GM06990 (cell line): ENCODE data around the gene BRICD5.
"Not testable (repeated sequence)": the region's sequence is repeated elsewhere in the genome, so short reads cannot be mapped to it uniquely, and the experiment has no call there.

Experiments used
- DNase-seq: peaks from one replicate; pipeline ENCODE4 v3.0.0-alpha.2; 2011; ENCODE audit not compliant: insufficient read length; ENCODE audit errors: extremely low read depth
- H3K27me3 ChIP-seq: replicated peaks from 2 replicates; pipeline ENCODE4 v1.6.0; 2011; ENCODE audit warnings: low read length; ENCODE audit not compliant: control insufficient read depth, insufficient read depth
- H3K36me3 ChIP-seq: 2 replicates; pipeline ENCODE4 v1.5.1; 2011; ENCODE audit warnings: low read length; ENCODE audit not compliant: control insufficient read depth, insufficient read depth
- H3K4me3 ChIP-seq: replicated peaks from 2 replicates; pipeline ENCODE4 v1.5.1; 2011; ENCODE audit warnings: low read depth, mild to moderate bottlenecking, control low read depth, low read length
- TF ChIP-seq, protein P1 (sequence below): IDR thresholded peaks from 2 replicates; pipeline ENCODE4 v1.5.1; 2011; ENCODE audit warnings: low read length, control low read depth, mild to moderate bottlenecking, inconsistent platforms; ENCODE audit not compliant: insufficient read depth, poor library complexity, severe bottlenecking

BRICD5 gene

DNA sequence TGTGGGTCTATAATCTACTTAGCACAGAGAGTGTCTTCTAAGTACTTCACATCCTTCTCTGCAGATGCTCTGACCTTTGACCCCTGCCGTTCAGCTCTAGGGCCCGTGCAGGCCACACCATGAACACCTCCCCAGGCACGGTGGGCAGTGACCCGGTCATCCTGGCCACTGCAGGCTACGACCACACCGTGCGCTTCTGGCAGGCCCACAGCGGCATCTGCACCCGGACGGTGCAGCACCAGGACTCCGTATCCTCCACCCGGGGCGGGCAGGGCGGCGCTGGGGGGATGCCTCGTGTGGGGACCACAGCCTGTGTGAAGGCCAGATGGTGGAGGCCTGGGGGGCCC lies 4.7 kb downstream of the BRICD5 start:
- no peak for DNase-seq
- Histone ChIP-seq H3K27me3 (no peaks in the 10 kb centered on the region), H3K36me3 (peaks cover 16% of the 10 kb centered on the region), H3K4me3 (peak overlapping the region; percentile 88)
- TF ChIP-seq, protein P1, sequence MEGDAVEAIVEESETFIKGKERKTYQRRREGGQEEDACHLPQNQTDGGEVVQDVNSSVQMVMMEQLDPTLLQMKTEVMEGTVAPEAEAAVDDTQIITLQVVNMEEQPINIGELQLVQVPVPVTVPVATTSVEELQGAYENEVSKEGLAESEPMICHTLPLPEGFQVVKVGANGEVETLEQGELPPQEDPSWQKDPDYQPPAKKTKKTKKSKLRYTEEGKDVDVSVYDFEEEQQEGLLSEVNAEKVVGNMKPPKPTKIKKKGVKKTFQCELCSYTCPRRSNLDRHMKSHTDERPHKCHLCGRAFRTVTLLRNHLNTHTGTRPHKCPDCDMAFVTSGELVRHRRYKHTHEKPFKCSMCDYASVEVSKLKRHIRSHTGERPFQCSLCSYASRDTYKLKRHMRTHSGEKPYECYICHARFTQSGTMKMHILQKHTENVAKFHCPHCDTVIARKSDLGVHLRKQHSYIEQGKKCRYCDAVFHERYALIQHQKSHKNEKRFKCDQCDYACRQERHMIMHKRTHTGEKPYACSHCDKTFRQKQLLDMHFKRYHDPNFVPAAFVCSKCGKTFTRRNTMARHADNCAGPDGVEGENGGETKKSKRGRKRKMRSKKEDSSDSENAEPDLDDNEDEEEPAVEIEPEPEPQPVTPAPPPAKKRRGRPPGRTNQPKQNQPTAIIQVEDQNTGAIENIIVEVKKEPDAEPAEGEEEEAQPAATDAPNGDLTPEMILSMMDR = no peak

DNA sequence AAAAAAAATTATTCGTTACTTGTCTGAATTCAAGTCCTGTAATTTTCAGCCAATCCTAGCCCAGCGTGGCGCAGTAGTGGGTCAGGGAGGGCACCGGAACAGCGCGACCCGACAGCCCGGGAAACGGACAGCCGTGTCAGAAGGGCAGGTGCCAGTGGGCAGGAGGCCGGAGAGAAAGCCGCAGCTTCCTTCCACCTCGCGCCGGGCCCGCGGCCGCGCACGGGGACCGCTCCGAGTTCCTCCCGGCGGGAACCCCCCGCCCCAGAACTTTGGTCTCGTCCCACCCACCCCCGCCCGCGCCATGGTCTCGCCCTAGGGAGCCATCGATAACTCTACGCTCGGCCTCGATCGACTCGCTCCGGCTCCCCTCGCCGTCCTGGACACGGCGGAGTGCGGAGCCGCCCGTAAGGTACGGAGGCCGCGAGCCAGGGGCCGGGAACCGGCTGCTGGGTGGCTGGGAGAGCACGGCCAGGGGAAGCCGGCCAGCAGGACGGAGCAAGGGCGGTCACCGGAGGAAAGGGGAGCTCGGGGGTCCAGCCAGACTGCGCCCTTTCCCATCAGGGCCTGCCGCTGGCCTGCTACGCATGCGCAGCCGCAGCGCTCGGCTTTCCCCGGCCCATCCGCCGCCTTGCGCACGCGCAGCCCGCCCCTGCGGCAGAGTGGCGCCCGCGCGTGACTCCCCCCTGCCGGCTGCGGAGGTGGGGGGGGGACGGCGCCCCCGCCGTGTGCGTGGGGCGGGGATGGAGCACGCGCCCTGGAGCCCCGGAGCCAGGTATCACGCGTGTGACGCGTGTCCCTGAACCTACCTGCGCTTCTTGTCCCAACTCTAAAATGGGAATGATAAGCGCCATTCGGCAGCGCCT lies 5.3 kb downstream of the BRICD5 start, which contains the start of gene MLST8:
TSS of gene MLST8 (plus strand) at position 351 of the 863 bp plus-strand sequence. CDS start 632 bp downstream, outside the sequence.
- DNase-seq = peak; percentile 94
- peak within 1 kb of the TSS; percentile 88 for H3K4me3 ChIP-seq
- no peaks in the 10 kb centered on the region for H3K27me3 ChIP-seq
- peaks cover 16% of the 10 kb centered on the region for H3K36me3 ChIP-seq
- TF ChIP-seq, protein P1 = peak; percentile 13

DNA sequence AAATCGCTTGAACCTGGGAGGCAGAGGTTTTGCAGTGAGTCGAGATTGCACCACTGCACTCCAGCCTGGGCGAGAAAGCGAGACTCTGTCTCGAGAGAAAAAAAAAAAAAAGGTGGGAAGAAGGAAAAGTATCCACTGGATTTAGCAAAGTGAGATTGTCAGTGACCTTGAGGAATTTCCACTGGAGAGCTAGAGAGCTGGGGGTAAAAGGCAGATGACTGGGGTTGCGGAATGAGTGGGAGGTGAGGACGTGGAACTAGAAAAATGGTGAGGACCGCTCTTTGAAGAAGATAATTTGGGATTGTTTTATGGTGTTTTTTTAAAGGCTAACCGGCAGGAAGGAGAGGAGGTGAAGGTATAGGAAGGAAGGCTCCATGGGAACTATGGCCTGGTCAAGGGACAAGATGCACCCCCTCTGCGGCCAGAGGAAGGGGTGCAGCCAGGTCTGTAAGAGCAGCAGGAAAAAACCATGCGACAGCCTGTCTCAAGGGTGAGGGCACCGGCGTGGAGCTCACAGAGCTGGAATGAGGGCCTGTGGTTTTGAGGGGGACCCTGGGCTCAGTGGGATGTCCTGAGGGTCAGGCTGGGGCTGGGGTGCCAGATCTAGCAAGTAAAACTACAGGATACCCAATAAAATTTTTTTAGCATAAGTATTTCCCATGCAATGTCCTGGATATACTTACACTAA lies 6.1 kb downstream of the BRICD5 start:
- DNase-seq = no peak
- Histone ChIP-seq H3K27me3 (no peaks in the 10 kb centered on the region), H3K4me3 (peak overlapping the region; percentile 88), H3K36me3 (peaks cover 14% of the 10 kb centered on the region)
- TF ChIP-seq, protein P1 = no peak

DNA sequence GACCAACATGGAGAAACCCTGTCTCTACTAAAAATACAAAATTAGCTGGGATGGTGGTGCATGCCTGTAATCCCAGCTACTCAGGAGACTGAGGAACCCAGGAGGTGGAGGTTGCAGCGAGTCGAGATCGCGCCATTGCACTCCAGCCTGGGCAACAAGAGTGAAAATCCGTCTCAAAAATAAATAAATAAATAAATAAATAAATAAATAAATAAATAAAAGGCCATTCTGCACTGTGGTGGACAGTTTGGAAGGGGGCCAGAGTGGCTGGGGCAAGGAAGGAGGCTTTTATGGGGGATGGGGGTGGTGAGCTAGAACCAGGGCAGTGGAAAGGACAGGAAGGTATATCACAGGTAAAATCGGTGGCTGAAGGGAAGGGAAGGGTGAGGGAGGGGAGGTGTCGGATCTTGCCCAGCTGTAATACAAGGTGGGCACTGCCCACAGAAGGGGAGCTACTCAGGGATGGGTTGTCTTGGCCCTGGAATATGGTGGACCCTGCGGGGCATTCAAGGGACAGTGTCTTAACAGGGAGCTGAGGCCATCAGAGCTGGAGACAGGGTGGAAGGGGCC lies 7.5 kb downstream of the BRICD5 start:
- DNase-seq, H3K4me3 ChIP-seq, H3K27me3 ChIP-seq: not testable (repeated sequence)
- H3K36me3 ChIP-seq = peaks cover 10% of the 10 kb centered on the region

DNA sequence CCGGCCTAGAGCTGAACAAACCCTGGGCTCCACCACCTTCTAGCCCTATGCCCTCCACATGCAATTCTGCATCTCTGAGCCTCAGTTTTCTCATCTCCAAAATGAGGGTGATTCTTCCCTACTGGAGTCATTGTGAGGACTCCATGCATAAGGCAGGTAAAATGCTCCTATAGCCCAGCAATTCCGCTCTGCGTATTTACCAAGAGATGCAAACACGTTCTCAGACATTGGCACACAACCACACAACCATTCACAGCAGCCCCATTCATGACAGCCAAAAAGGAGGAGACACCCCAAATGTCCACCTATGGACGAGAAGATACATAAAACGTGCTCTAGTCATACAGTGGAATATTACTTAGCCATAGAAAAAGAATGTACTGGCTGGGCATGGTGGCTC lies 10.3 kb downstream of the BRICD5 start:
- TF ChIP-seq, protein P1 = no peak
- no peak for DNase-seq
- H3K27me3 ChIP-seq = peaks cover 2% of the 10 kb centered on the region; the same call in 1 of the 2 replicates
- H3K36me3 ChIP-seq = no peaks in the 10 kb centered on the region
- H3K4me3 ChIP-seq = no peak overlapping the region

DNA sequence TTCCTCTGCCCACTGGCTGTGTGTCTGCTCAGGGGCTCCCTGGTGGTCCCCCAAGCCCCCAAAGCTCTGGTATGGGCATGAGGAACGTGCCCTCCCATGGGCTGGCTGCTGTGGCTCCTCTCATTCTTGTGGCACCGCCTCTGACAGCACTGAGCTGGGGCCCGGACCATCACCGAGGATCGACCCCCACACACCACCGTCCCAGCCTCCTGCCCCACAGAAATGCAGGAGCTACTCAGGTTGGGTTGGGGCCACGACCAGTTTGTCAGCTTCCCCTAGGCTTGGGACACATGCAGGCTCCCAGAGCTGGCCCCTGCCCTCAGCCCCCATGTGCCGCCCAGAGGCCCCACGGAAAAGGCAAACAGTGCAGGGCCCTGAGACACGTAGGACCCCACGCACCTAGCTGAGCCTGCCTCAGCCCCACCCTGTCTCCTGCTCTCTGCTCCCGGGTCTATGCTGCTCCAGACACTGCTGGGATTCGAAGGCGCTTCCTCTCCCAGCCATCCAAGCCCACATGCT lies 11.0 kb downstream of the BRICD5 start:
- H3K27me3 ChIP-seq = peaks cover 2% of the 10 kb centered on the region; the same call in 1 of the 2 replicates
- DNase-seq = no peak

More for the DNA sequence above, 11.0 kb downstream of the BRICD5 start:
- no peak overlapping the region for H3K4me3 ChIP-seq
- no peaks in the 10 kb centered on the region for H3K36me3 ChIP-seq
- TF ChIP-seq, protein P1 = no peak
